ENCODE measurements around the gene CIROP.

CIROP gene

GRCh38 chr14:23130871-23131270, 26.1 kb upstream of the CIROP start:
- no peak for DNase-seq

GRCh38 chr14:23129759-23130316, 25.0 kb upstream of the CIROP start:
- DNase-seq, result no peak

- DNase-seq, result no peak
Observed at GRCh38 chr14:23128969-23129758, 24.4 kb upstream of the CIROP start.

- DNase-seq, result no peak
Observed at GRCh38 chr14:23127861-23128260, 23.1 kb upstream of the CIROP start.

GRCh38 chr14:23126548-23127278, 21.9 kb upstream of the CIROP start:
- no peak for DNase-seq

- DNase-seq, result no peak
Observed at GRCh38 chr14:23125933-23126524, 21.2 kb upstream of the CIROP start.

GRCh38 chr14:23125011-23125410, 20.2 kb upstream of the CIROP start:
- no peak for DNase-seq

GRCh38 chr14:23124337-23124954, 19.7 kb upstream of the CIROP start:
- DNase-seq, result no peak

- no peak for DNase-seq
Observed at GRCh38 chr14:23123419-23123818, 18.6 kb upstream of the CIROP start.

- DNase-seq, result no peak
Observed at GRCh38 chr14:23122086-23122485, 17.3 kb upstream of the CIROP start.

- DNase-seq, result no peak
Observed at GRCh38 chr14:23121361-23121771, 16.6 kb upstream of the CIROP start.

GRCh38 chr14:23120541-23121251, 15.9 kb upstream of the CIROP start:
- peak; percentile 62 for DNase-seq

- peak; percentile 7 for DNase-seq
Observed at GRCh38 chr14:23119363-23120327, 14.9 kb upstream of the CIROP start.

- no peak for DNase-seq
Observed at GRCh38 chr14:23118506-23119362, 13.9 kb upstream of the CIROP start, which contains the start of gene CEBPE. Gene CEBPE, minus strand, starts transcription at chr14:23119255. Its CDS starts 164 bp downstream, at chr14:23119091.

GRCh38 chr14:23117371-23118020, 12.7 kb upstream of the CIROP start:
- DNase-seq, result no peak

GRCh38 chr14:23115918-23116317, 11.1 kb upstream of the CIROP start:
- no peak for DNase-seq

- DNase-seq, result no peak
Observed at GRCh38 chr14:23115039-23115731, 10.4 kb upstream of the CIROP start.

- no peak for DNase-seq
Observed at GRCh38 chr14:23114669-23115038, 9.9 kb upstream of the CIROP start.

- no peak for DNase-seq
Observed at GRCh38 chr14:23114120-23114458, 9.3 kb upstream of the CIROP start.

All from T-helper 9 cell (primary cell).